GM12878 (cell line): ENCODE data around the gene TPGS1. TPM values are rescaled to one million over a fixed set of nuclear protein-coding genes. Genes with fewer than 3 reads are reported as not detected.

Experiments used
- ATAC-seq: fragments of 200-7000 bp; cut with Tn5 transposase; 3 replicates; pipeline ENCODE4 v1.9.1; 2020; ENCODE audit warnings: mild to moderate bottlenecking, moderate library complexity
- BruUV-seq: library from RNA; stranded (reverse); fragments of 400-500 nt; replicated peaks from 2 replicates; lab custom pipeline; 2021; lab: Mats Ljungman, UMichigan
- CTCF ChIA-PET: fragments of 300-600 bp; sonication (Branson Sonifier 250); formaldehyde crosslinking; extraction: SDS; loops from one replicate; lab custom pipeline; 2021; ENCODE audit warnings: inconsistent platforms; lab: Yijun Ruan, JAX
- POLR2A ChIA-PET: fragments of 350-600 bp; formaldehyde crosslinking; extraction: SDS; loops from one replicate; lab custom pipeline; 2021; ENCODE audit warnings: inconsistent platforms; lab: Charles Lee
- RAD21 ChIA-PET: fragments of 300-600 bp; sonication (Branson Sonifier 250); formaldehyde crosslinking; loops from one replicate; lab custom pipeline; 2023; ENCODE audit warnings: antibody characterized with exemption; ENCODE audit not compliant: unreplicated experiment; lab: Charles Lee
- SMC1A ChIA-PET: fragments of 300-600 bp; sonication (Branson Sonifier 250); formaldehyde crosslinking; loops from one replicate; lab custom pipeline; 2023; ENCODE audit not compliant: unreplicated experiment, uncharacterized antibody; lab: Charles Lee
- DNase-seq: peaks from one replicate; pipeline ENCODE4 v3.0.0-alpha.2; 2011; ENCODE audit warnings: low read depth, low spot score
- FAIRE-seq: peaks from 3 replicates; lab custom pipeline; 2011; peaks lifted over from hg19 to GRCh38; lab: Jason Lieb, UNC
- H2AFZ ChIP-seq: 2 replicates; pipeline ENCODE4 v1.6.0; 2011; ENCODE audit warnings: low read depth, low read length, control low read depth; ENCODE audit not compliant: control insufficient read depth
- H3K27ac ChIP-seq: 2 replicates; pipeline ENCODE4 v1.5.1; 2011; ENCODE audit warnings: control low read depth; ENCODE audit not compliant: control insufficient read depth, insufficient read depth
- H3K27me3 ChIP-seq, 2 experiments: replicated peaks in 1 of 2; 2 replicates each; pipeline versions ENCODE4 v1.6.0 to v1.6.1; 2011; ENCODE audit warnings: low read length in 1 of 2; ENCODE audit not compliant: control insufficient read depth in 2 of 2, insufficient read depth in 2 of 2
- H3K36me3 ChIP-seq, 2 experiments: 2 replicates each; pipeline ENCODE4 v1.5.1; 2011; ENCODE audit warnings: low read length in 1 of 2; ENCODE audit not compliant: control insufficient read depth in 2 of 2, insufficient read depth in 2 of 2
- H3K4me1 ChIP-seq: 2 replicates; pipeline ENCODE4 v1.6.1; 2011; ENCODE audit warnings: mild to moderate bottlenecking, low read length, moderate library complexity, mixed read lengths; ENCODE audit not compliant: control insufficient read depth, insufficient read depth
- H3K4me2 ChIP-seq: 2 replicates; pipeline ENCODE4 v1.6.0; 2011; ENCODE audit warnings: control low read depth; ENCODE audit not compliant: control insufficient read depth, insufficient read depth
- H3K4me3 ChIP-seq: fragments of 200-600 bp; sonication (generic); 2 replicates; pipeline ENCODE4 v1.5.1; 2016
- H3K79me2 ChIP-seq: 2 replicates; pipeline ENCODE4 v1.6.0; 2011; ENCODE audit warnings: low read length; ENCODE audit not compliant: control insufficient read depth, insufficient read depth
- H3K9ac ChIP-seq: 2 replicates; pipeline ENCODE4 v1.8.0; 2011; ENCODE audit warnings: low read length, control low read depth, mixed read lengths; ENCODE audit not compliant: control insufficient read depth, insufficient read depth
- H3K9me3 ChIP-seq: replicated peaks from 3 replicates; pipeline ENCODE4 v1.5.1; 2011; ENCODE audit warnings: mild to moderate bottlenecking, low read length; ENCODE audit not compliant: control insufficient read depth, insufficient read depth
- H4K20me1 ChIP-seq: 2 replicates; pipeline ENCODE4 v1.6.0; 2011; ENCODE audit not compliant: control insufficient read depth, insufficient read depth
- BMI1 ChIP-seq: fragments of 450-650 bp; IDR thresholded peaks from 2 replicates; pipeline ENCODE4 v1.6.1; 2016; ENCODE audit warnings: mild to moderate bottlenecking, moderate library complexity, borderline replicate concordance
- HDAC6 ChIP-seq: fragments of 200-600 bp; sonication (generic); IDR thresholded peaks from one replicate; pipeline ENCODE4 v1.8.0; 2017; ENCODE audit warnings: antibody characterized with exemption; ENCODE audit not compliant: unreplicated experiment
- JUND ChIP-seq: IDR thresholded peaks from 2 replicates; pipeline ENCODE4 v1.6.1; 2012; ENCODE audit warnings: low read depth, mild to moderate bottlenecking, low read length, improper control_type of control experiment, moderate library complexity
- PAX5 ChIP-seq: IDR thresholded peaks from 2 replicates; pipeline ENCODE4 v1.6.1; 2011; ENCODE audit warnings: low read depth, low read length, borderline replicate concordance
- POU2F2 ChIP-seq: IDR thresholded peaks from 3 replicates; pipeline ENCODE4 v1.6.1; 2011; ENCODE audit warnings: low read depth, mild to moderate bottlenecking, low read length, borderline replicate concordance
- SIN3A ChIP-seq: IDR thresholded peaks from 2 replicates; pipeline ENCODE4 v1.6.1; 2012; ENCODE audit warnings: low read depth, low read length, improper control_type of control experiment
- SUPT20H ChIP-seq: IDR thresholded peaks from 2 replicates; pipeline ENCODE4 v1.6.1; 2011; ENCODE audit warnings: low read depth, mild to moderate bottlenecking, low read length, moderate library complexity, borderline replicate concordance; ENCODE audit not compliant: control insufficient read depth
- TCF3 ChIP-seq: IDR thresholded peaks from 2 replicates; pipeline ENCODE4 v1.6.1; 2012; ENCODE audit warnings: low read depth, mild to moderate bottlenecking, low read length, borderline replicate concordance; ENCODE audit not compliant: insufficient read depth
- WGBS: methylation state at CpG from one replicate; pipeline ENCODE4 v1.1.6; 2016; ENCODE audit warnings: low lambda C conversion rate; ENCODE audit not compliant: insufficient replicate concordance, insufficient coverage; ENCODE audit errors: missing lambda C conversion rate; 5-methylcytosine and 5-hydroxymethylcytosine counted together
- in situ Hi-C: fragments of 300-500 bp; cut with MboI; formaldehyde crosslinking; loops from 9 replicates; pipeline ENCODE4 v1.14.3; 2018; ENCODE audit warnings: mixed read lengths
- intact Hi-C: fragments of 100-400 bp; cut with micrococcal nuclease; formaldehyde crosslinking; loops from one replicate; pipeline ENCODE4 v1.14.2; 2022; ENCODE audit not compliant: unreplicated experiment
- polyA plus RNA-seq, 11 experiments: library from polyadenylated mRNA; depleted of rRNA in 4 of 11; unstranded in 6 of 11; stranded (reverse) in 5 of 11; fragments of >200 nt; fragmentation: Nextera tagmentation in 4 of 11; fragmentation: Illumina TruSeq in 1 of 11; extraction: Ambion mirVana in 4 of 11; extraction: Trizol in 1 of 11; gene quantifications; 1 replicate in 1 of 11; 2 replicates in 10 of 11; pipeline versions ENCODE4 v1.2.1 to v1.2.3, GENCODE V29; 2011 to 2016; ENCODE audit warnings: inconsistent platforms in 2 of 11, missing spikeins in 2 of 11, low read depth in 1 of 11
- total RNA-seq, 4 experiments: library from RNA; depleted of rRNA in 3 of 4; stranded (reverse); fragments of >200 nt in 3 of 4; fragmentation: Illumina TruSeq in 1 of 4; extraction: Trizol in 1 of 4; gene quantifications; 2 replicates each; pipeline versions ENCODE4 v1.2.1 to v1.2.3, GENCODE V29; 2013 to 2021
- TF ChIP-seq, protein P1 (sequence below): IDR thresholded peaks from 2 replicates; pipeline ENCODE4 v1.6.1; 2012; ENCODE audit warnings: low read depth, low read length, improper control_type of control experiment
- TF ChIP-seq, protein P2 (sequence below): IDR thresholded peaks from 2 replicates; pipeline ENCODE4 v1.6.1; 2011; ENCODE audit warnings: borderline replicate concordance, low read depth, mild to moderate bottlenecking, moderate library complexity, low read length; ENCODE audit not compliant: insufficient read depth, poor library complexity, severe bottlenecking

The TPGS1 gene
- total and polyA plus RNA-seq, 10 of the 15 experiments (the other 5 are each of a cell fraction or from before 2014, with no cell fraction given) = 0.24 to 24.7 (median 7.7) TPM; not detected in 2

DNA sequence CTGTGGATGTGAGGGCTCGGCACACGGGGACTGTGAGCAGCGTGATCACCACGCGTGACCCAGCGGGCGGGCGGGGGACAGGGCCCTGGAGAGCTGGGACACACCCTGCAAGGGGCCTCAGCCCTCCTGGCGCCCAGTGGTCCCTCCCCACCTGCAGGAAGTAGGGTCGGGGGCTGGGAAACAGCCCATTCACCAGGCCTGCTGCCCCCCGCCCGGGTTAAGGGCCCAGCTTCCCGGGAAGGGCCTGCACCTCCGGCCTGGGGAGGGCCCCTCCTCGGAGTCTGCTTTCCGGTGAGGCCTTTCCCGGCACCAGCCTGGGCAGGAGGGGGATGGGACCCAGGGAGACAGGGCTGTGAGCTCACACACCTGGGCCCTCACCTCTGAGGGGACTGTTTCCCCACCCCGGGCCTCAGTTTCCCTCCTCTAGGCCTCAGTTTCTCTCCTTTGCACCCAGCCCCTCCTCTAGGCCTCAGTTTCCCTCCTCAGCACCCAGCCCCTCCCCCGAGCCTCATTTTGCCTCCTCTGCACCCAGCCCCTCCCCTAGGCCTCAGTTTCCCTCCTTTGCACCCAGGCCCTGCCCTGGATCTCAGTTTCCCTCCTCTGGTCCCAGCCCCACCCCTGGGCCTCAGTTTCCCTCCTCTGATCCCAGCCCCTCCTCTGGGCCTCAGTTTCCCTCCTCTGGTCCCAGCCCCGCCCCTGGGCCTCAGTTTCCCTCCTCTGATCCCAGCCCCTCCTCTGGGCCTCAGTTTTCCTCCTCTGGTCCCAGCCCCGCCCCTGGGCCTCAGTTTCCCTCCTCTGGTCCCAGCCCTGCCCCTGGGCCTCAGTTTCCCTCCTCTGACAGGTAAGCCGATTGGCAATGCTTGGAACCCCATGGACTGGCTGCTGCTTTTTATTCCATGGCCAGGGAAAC, 12.9 kb upstream of the TPGS1 start:
- H3K4me3 ChIP-seq = no peak overlapping the region
- CTCF ChIA-PET = interaction anchor here (2.8 kb wide), 1 partner anchor 12 kb away, joined by 12 read pairs; no protein-coding TSS in a partner anchor
- H3K27me3 ChIP-seq = no peaks in the 10 kb centered on the region; a peak in 1 of 4 replicates
- no peaks in the 10 kb centered on the region for H4K20me1 ChIP-seq
- ATAC-seq (no peak), FAIRE-seq (no peak), DNase-seq (no peak)
- H2AFZ ChIP-seq = no peak overlapping the region
- 61% methylated on average over 16 of the region's 22 CpGs for WGBS
- TF ChIP-seq SIN3A (no peak), PAX5 (peak; percentile 33; the same call in 1 of the 2 replicates)
- TF ChIP-seq, all 136 proteins: peak for 1
- in situ Hi-C loops = no loop called here
- RAD21 ChIA-PET = no interaction called here
- H3K9ac ChIP-seq = no peak overlapping the region
- no peaks in the 10 kb centered on the region; the same call in 2 of the 3 replicates for H3K9me3 ChIP-seq
- SMC1A ChIA-PET = no interaction called here
- H3K4me2 ChIP-seq = no peak overlapping the region
- H3K4me1 ChIP-seq = no peaks in the 10 kb centered on the region; the same call in 1 of the 2 replicates
- no peak overlapping the region for H3K27ac ChIP-seq
- BruUV-seq = no TSS peak
- H3K79me2 ChIP-seq = no peaks in the 10 kb centered on the region
- POLR2A ChIA-PET = no interaction called here
- no peaks in the 10 kb centered on the region for H3K36me3 ChIP-seq
- intact Hi-C loops = no loop called here

DNA sequence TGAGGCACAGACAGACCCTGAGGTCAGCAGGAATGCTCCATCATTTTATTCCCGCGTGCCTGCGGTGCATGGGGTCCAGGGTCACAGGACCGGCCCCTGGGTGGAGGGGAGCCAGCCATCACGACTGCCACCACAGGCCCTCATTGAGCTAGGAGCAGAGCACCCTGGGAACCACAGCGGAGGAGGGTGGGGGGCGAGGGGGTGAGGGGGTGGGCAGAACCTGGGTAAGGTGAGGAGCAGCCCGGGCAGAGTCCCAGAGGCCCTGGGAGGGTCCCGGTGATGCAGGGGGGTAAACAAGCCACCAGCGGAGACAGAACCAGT, 12.3 kb upstream of the TPGS1 start:
- H3K79me2 ChIP-seq = no peaks in the 10 kb centered on the region
- FAIRE-seq (no peak), DNase-seq (no peak), ATAC-seq (no peak)
- no peaks in the 10 kb centered on the region for H4K20me1 ChIP-seq
- in situ Hi-C loops (no loop called here), intact Hi-C loops (no loop called here)
- no peaks in the 10 kb centered on the region; the same call in 2 of the 3 replicates for H3K9me3 ChIP-seq
- ChIA-PET SMC1A (no interaction called here), CTCF (interaction anchor here (1.3 to 2.8 kb wide), 2 partner anchors 10 to 11 kb away, joined by 4 to 12 read pairs; no protein-coding TSS in a partner anchor), POLR2A (no interaction called here), RAD21 (no interaction called here)
- H3K36me3 ChIP-seq = no peaks in the 10 kb centered on the region
- H3K4me3 ChIP-seq = no peak overlapping the region
- H2AFZ ChIP-seq = no peak overlapping the region
- no peaks in the 10 kb centered on the region; a peak in 1 of 4 replicates for H3K27me3 ChIP-seq
- no peak overlapping the region for H3K27ac ChIP-seq
- no peak overlapping the region for H3K4me2 ChIP-seq
- no peaks in the 10 kb centered on the region for H3K4me1 ChIP-seq
- no TSS peak for BruUV-seq
- H3K9ac ChIP-seq = no peak overlapping the region
- 75% methylated on average over 9 of the region's 10 CpGs for WGBS
- TF ChIP-seq TCF3 (no peak), BMI1 (no peak), SUPT20H (no peak), POU2F2 (no peak), HDAC6 (no peak), JUND (no peak), SIN3A (no peak)
- TF ChIP-seq, protein P1, sequence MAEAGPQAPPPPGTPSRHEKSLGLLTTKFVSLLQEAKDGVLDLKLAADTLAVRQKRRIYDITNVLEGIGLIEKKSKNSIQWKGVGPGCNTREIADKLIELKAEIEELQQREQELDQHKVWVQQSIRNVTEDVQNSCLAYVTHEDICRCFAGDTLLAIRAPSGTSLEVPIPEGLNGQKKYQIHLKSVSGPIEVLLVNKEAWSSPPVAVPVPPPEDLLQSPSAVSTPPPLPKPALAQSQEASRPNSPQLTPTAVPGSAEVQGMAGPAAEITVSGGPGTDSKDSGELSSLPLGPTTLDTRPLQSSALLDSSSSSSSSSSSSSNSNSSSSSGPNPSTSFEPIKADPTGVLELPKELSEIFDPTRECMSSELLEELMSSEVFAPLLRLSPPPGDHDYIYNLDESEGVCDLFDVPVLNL = no peak
- TF ChIP-seq, protein P2, sequence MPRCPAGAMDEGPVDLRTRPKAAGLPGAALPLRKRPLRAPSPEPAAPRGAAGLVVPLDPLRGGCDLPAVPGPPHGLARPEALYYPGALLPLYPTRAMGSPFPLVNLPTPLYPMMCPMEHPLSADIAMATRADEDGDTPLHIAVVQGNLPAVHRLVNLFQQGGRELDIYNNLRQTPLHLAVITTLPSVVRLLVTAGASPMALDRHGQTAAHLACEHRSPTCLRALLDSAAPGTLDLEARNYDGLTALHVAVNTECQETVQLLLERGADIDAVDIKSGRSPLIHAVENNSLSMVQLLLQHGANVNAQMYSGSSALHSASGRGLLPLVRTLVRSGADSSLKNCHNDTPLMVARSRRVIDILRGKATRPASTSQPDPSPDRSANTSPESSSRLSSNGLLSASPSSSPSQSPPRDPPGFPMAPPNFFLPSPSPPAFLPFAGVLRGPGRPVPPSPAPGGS = no peak
